GM23248 (cell line): ENCODE measurements around the gene MAFB.
"Not testable (repeated sequence)": the region's sequence is repeated elsewhere in the genome, so short reads cannot be mapped to it uniquely, and the experiment has no call there.

ENCODE experiments used
- EZH2 ChIP-seq: fragments of 200-600 bp; sonication (generic); IDR thresholded peaks from 2 replicates; pipeline ENCODE4 v1.6.1; 2018; ENCODE audit warnings: antibody characterized with exemption, mild to moderate bottlenecking; ENCODE audit not compliant: insufficient read depth, poor library complexity, severe bottlenecking
- EZH2phosphoT487 ChIP-seq: fragments of 200-600 bp; sonication (generic); IDR thresholded peaks from 2 replicates; pipeline ENCODE4 v1.6.1; 2018; ENCODE audit warnings: antibody characterized with exemption, moderate library complexity, mild to moderate bottlenecking, low read depth; ENCODE audit not compliant: insufficient read depth

DNA sequence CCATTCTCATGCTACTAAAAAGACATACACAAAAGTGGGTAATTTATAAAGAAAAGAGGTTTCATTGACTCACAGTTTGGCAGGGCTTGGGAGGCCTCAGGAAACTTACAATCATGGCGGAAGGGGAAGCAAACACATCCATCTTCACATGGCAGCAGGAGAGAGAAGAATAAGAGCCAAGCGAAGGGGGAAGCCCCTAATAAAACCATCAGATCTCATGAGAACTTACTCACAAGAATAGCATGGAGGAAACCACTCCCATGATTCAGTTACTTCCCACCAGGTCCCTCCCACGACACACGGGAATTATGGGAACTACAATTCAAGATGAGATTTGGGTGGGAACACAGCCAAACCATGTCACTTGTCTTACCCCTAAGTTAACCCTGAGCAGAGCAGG, 47.4 kb upstream of the MAFB start:
- TF ChIP-seq EZH2, EZH2phosphoT487: not testable (repeated sequence)
